Neural progenitor cell (in vitro differentiated cells): Measurements from ENCODE around the gene MYL10. TPM values are rescaled to one million over a fixed set of nuclear protein-coding genes. Genes with fewer than 3 reads are reported as not detected.

Source experiments
- DNase-seq: peaks from one replicate; pipeline ENCODE4 v3.0.0-alpha.2; 2016; ENCODE audit warnings: low spot score
- H2AFZ ChIP-seq: fragments of 200-600 bp; sonication (generic); replicated peaks from 2 replicates; pipeline ENCODE4 v1.6.1; 2016; ENCODE audit warnings: antibody characterized with exemption
- H3F3A ChIP-seq: fragments of 200-600 bp; sonication (generic); 2 replicates; pipeline ENCODE4 v1.6.1; 2016; ENCODE audit warnings: antibody characterized with exemption, low read depth
- H3K27ac ChIP-seq: fragments of 200-600 bp; sonication (generic); 2 replicates; pipeline ENCODE4 v1.5.1; 2016; ENCODE audit warnings: mild to moderate bottlenecking
- H3K27me3 ChIP-seq: fragments of 200-600 bp; sonication (generic); 2 replicates; pipeline ENCODE4 v1.6.1; 2016; ENCODE audit warnings: mild to moderate bottlenecking, moderate library complexity
- H3K36me3 ChIP-seq: fragments of 200-600 bp; sonication (generic); 2 replicates; pipeline ENCODE4 v1.5.1; 2016
- H3K4me1 ChIP-seq: fragments of 200-600 bp; sonication (generic); 2 replicates; pipeline ENCODE4 v1.6.1; 2016; ENCODE audit warnings: mixed run types
- H3K4me2 ChIP-seq: fragments of 200-600 bp; sonication (generic); 2 replicates; pipeline ENCODE4 v1.6.1; 2016
- H3K4me3 ChIP-seq: fragments of 200-600 bp; sonication (generic); 2 replicates; pipeline ENCODE4 v1.5.1; 2016
- H3K79me2 ChIP-seq: fragments of 200-600 bp; sonication (generic); 2 replicates; pipeline ENCODE4 v1.6.1; 2016; ENCODE audit warnings: low read depth
- H3K9ac ChIP-seq: fragments of 200-600 bp; sonication (generic); 2 replicates; pipeline ENCODE4 v1.6.1; 2016
- H3K9me3 ChIP-seq: fragments of 200-600 bp; sonication (generic); 2 replicates; pipeline ENCODE4 v1.5.1; 2016; ENCODE audit warnings: low read depth
- H4K20me1 ChIP-seq: fragments of 200-600 bp; sonication (generic); 2 replicates; pipeline ENCODE4 v1.6.1; 2016; ENCODE audit warnings: low read depth
- H3K27ac Mint-ChIP-seq: 3 replicates; pipeline ENCODE4 v1.8.0; 2021; ENCODE audit warnings: mixed read lengths
- H3K27me3 Mint-ChIP-seq: 2 replicates; pipeline ENCODE4 v1.8.0; 2022; ENCODE audit warnings: low read depth, mild to moderate bottlenecking, inconsistent platforms, moderate library complexity, mixed read lengths; ENCODE audit not compliant: insufficient read depth
- H3K36me3 Mint-ChIP-seq: 3 replicates; pipeline ENCODE4 v1.8.0; 2021; ENCODE audit warnings: mixed read lengths
- H3K4me1 Mint-ChIP-seq: 3 replicates; pipeline ENCODE4 v1.8.0; 2021; ENCODE audit warnings: mixed read lengths
- H3K4me3 Mint-ChIP-seq: 3 replicates; pipeline ENCODE4 v1.8.0; 2021; ENCODE audit warnings: mild to moderate bottlenecking, moderate library complexity, mixed read lengths
- H3K9me3 Mint-ChIP-seq: 3 replicates; pipeline ENCODE4 v1.8.0; 2020; ENCODE audit warnings: mixed read lengths
- EZH2 ChIP-seq: fragments of 200-600 bp; sonication (generic); IDR thresholded peaks from 2 replicates; pipeline ENCODE4 v1.6.1; 2017; ENCODE audit warnings: antibody characterized with exemption, mild to moderate bottlenecking, moderate library complexity
- EZH2phosphoT487 ChIP-seq: fragments of 200-600 bp; sonication (generic); IDR thresholded peaks from 2 replicates; pipeline ENCODE4 v1.6.1; 2017; ENCODE audit warnings: antibody characterized with exemption
- total RNA-seq: library from RNA; depleted of rRNA; stranded (reverse); fragments of >200 nt; gene quantifications from 2 replicates; pipeline ENCODE4 v1.2.3, GENCODE V29; 2015; ENCODE audit warnings: low replicate concordance
- TF ChIP-seq, protein P1 (sequence below): fragments of 200-600 bp; sonication (generic); IDR thresholded peaks from 2 replicates; pipeline ENCODE4 v1.5.1; 2017; ENCODE audit warnings: antibody characterized with exemption, mild to moderate bottlenecking

MYL10 gene
- total RNA-seq, 1 donor from 2014 or later: not detected

DNA sequence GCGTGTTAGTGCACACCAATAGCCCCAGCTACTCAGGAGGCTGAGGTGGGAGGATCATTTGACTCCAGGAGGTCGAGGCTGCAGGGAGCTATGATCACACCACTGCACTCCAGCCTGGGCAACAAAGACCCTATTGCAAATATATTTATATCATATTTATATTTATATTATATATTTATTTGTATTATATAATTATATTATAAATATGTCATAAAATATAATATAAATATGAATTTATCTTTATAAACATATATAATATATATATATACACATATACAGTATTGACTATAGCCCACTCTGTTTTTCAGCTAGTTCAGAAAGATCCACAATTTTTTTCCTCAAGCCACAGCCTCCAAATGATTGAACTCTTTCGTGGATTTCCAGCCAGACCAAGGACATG lies 45.3 kb upstream of the MYL10 start:
- DNase-seq: no peak
- H4K20me1 ChIP-seq: no peaks in the 10 kb centered on the region
- no peaks in the 10 kb centered on the region for H3K79me2 ChIP-seq
- peaks cover 10% of the 10 kb centered on the region for H3K27me3 Mint-ChIP-seq
- H3K4me1 Mint-ChIP-seq: peaks cover 12% of the 10 kb centered on the region
- no peaks in the 10 kb centered on the region for H3K27me3 ChIP-seq
- no peaks in the 10 kb centered on the region for H3K4me1 ChIP-seq
- H3K9ac ChIP-seq: no peak overlapping the region
- H2AFZ ChIP-seq: no peak overlapping the region
- no peak overlapping the region for H3K4me3 ChIP-seq
- peaks cover 4% of the 10 kb centered on the region for H3K9me3 Mint-ChIP-seq
- H3K27ac Mint-ChIP-seq: no peak overlapping the region
- no peak overlapping the region for H3K27ac ChIP-seq
- no peak overlapping the region for H3K4me3 Mint-ChIP-seq
- no peaks in the 10 kb centered on the region for H3K36me3 ChIP-seq
- H3K36me3 Mint-ChIP-seq: no peaks in the 10 kb centered on the region
- TF ChIP-seq, protein P1, sequence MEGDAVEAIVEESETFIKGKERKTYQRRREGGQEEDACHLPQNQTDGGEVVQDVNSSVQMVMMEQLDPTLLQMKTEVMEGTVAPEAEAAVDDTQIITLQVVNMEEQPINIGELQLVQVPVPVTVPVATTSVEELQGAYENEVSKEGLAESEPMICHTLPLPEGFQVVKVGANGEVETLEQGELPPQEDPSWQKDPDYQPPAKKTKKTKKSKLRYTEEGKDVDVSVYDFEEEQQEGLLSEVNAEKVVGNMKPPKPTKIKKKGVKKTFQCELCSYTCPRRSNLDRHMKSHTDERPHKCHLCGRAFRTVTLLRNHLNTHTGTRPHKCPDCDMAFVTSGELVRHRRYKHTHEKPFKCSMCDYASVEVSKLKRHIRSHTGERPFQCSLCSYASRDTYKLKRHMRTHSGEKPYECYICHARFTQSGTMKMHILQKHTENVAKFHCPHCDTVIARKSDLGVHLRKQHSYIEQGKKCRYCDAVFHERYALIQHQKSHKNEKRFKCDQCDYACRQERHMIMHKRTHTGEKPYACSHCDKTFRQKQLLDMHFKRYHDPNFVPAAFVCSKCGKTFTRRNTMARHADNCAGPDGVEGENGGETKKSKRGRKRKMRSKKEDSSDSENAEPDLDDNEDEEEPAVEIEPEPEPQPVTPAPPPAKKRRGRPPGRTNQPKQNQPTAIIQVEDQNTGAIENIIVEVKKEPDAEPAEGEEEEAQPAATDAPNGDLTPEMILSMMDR: no peak
- TF ChIP-seq EZH2phosphoT487: no peak
- no peak for TF ChIP-seq EZH2
- H3F3A ChIP-seq: no peaks in the 10 kb centered on the region
- no peaks in the 10 kb centered on the region for H3K9me3 ChIP-seq
- H3K4me2 ChIP-seq: no peak overlapping the region

DNA sequence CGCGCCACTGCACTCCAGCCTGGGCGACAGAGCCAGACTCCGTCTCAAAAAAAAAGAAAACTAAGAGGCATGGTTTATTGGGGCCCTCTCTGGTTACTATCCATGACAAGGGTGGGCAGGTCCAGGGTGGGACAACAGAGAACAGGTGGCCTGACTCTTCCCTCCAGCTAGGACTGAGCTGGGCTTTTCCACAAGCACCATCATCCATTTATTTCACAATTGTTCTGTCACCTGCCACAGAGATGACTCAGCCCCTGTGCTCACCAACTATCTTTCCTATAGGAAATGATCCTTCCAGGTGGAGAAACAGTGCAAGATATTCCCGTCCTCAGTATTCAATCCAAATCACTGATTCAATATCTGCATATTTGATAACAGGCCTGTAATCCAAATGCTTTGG lies 44.9 kb upstream of the MYL10 start:
- no peak overlapping the region for H3K9ac ChIP-seq
- no peak overlapping the region for H3K27ac Mint-ChIP-seq
- no peaks in the 10 kb centered on the region for H3K9me3 ChIP-seq
- no peaks in the 10 kb centered on the region for H4K20me1 ChIP-seq
- H3K4me1 ChIP-seq: no peaks in the 10 kb centered on the region
- no peaks in the 10 kb centered on the region for H3K27me3 ChIP-seq
- no peak overlapping the region for H3K4me3 ChIP-seq
- no peak overlapping the region for H3K27ac ChIP-seq
- no peaks in the 10 kb centered on the region for H3K36me3 ChIP-seq
- H2AFZ ChIP-seq: no peak overlapping the region
- H3K9me3 Mint-ChIP-seq: peaks cover 4% of the 10 kb centered on the region
- H3K27me3 Mint-ChIP-seq: peaks cover 12% of the 10 kb centered on the region
- no peak overlapping the region for H3K4me3 Mint-ChIP-seq
- no peak for DNase-seq
- H3K79me2 ChIP-seq: no peaks in the 10 kb centered on the region
- H3K36me3 Mint-ChIP-seq: no peaks in the 10 kb centered on the region
- H3K4me1 Mint-ChIP-seq: peaks cover 12% of the 10 kb centered on the region
- no peaks in the 10 kb centered on the region for H3F3A ChIP-seq
- TF ChIP-seq EZH2phosphoT487: no peak
- no peak for TF ChIP-seq EZH2
- TF ChIP-seq, protein P1: no peak
- H3K4me2 ChIP-seq: no peak overlapping the region

- Histone ChIP-seq H3K79me2 (no peaks in the 10 kb centered on the region), H2AFZ (no peak overlapping the region), H3K4me3 (no peak overlapping the region), H3K9me3 (no peaks in the 10 kb centered on the region), H3K27ac (no peak overlapping the region), H4K20me1 (no peaks in the 10 kb centered on the region), H3K4me2 (no peak overlapping the region), H3F3A (no peaks in the 10 kb centered on the region), H3K27me3 (no peaks in the 10 kb centered on the region), H3K36me3 (no peaks in the 10 kb centered on the region), H3K9ac (no peak overlapping the region), H3K4me1 (no peaks in the 10 kb centered on the region)
- H3K9me3 Mint-ChIP-seq: peaks cover 10% of the 10 kb centered on the region
- DNase-seq: no peak
- TF ChIP-seq EZH2: no peak
- no peak for TF ChIP-seq EZH2phosphoT487
- TF ChIP-seq, protein P1: no peak
- H3K4me3 Mint-ChIP-seq: no peak overlapping the region
- peaks cover 14% of the 10 kb centered on the region for H3K27me3 Mint-ChIP-seq
- no peaks in the 10 kb centered on the region for H3K36me3 Mint-ChIP-seq
- no peak overlapping the region for H3K27ac Mint-ChIP-seq
- peaks cover 12% of the 10 kb centered on the region for H3K4me1 Mint-ChIP-seq
These were observed 44.2 kb upstream of the MYL10 start for GRCh38 chr7:101673315-101673714.
